Activated CD8-positive, alpha-beta memory T cell treated with anti-CD3 and anti-CD28 coated beads for 48 hours (primary cell): ENCODE results near the gene CGB1.
"Not testable (repeated sequence)": the region's sequence is repeated elsewhere in the genome, so short reads cannot be mapped to it uniquely, and the experiment has no call there.

Source experiments
- DNase-seq, 3 experiments: peaks; one replicate each; pipeline ENCODE4 v3.0.0-alpha.2; 2020; ENCODE audit warnings: low read depth in 2 of 3, low spot score in 2 of 3

Gene CGB1

DNA sequence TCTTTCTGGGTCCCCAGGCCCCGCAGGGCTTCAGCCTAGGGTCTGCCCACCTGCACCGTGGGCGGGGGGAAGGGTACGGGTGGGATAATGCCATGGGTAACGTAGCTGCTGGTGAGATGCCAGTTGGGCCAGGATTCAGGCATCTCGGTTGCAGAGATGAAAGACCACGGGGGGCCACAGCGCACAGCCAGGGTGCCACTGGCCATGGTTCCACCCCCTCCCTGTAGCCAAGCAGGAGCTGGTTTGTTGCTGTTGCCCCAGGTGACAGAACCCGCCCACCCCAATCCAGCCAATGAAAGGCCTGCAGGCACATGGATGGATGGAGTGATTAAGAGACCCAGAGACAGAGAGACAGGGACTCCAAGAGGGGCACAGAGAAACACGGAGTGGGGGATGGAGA lies 21.9 kb upstream of the CGB1 start:
- no peak for DNase-seq

GRCh38 chr19:49057636-49058234 lies 21.0 kb upstream of the CGB1 start, which contains the start of gene CGB7:
CGB7 (minus strand) TSS chr19:49057749; CDS start chr19:49055375, 2,374 bp downstream.
- no peak for DNase-seq

GRCh38 chr19:49056902-49057596 lies 20.4 kb upstream of the CGB1 start:
- DNase-seq = not testable (repeated sequence)

DNA sequence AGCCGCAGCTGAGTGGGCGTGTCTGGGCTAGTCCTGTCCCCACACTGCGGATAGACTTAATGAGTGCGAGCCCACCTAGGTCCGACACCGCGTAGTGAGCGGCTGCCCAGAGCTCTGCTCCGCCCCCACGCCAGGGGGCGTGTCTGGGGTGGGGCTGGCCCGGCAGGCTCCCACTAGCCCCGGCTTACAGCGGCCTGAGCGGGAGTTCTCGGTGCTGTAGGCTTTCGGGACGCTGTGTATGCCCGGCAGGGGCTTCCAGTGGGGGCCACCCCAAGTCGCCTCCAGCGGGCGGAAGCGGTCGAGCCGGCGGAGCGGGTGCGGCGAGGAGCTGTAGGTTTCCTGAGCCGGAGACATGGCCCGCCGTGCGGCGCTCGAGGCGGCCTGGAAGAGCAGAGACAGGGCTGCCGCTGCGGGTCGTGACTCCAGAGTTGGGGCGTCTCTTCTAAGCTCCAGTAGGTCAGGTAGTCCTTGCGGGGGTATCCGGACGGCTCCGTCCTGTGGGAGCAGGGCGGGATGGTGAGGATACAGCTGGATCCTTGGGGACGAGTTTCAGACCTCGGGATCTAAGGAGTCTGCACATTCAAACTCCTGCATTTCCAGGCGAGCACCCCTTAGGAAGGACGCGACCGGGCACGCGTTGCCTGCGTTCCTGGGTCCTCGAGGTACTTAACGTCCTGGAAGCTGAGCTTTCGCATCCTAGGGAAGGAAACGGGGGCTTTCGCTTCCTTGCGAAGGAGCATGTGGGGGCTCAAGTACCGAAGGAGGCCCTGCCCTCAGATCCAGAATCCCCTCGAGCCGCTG lies 19.6 kb upstream of the CGB1 start:
- no peak for DNase-seq

GRCh38 chr19:49050376-49051033 lies 13.8 kb upstream of the CGB1 start:
- DNase-seq = not testable (repeated sequence)

DNA sequence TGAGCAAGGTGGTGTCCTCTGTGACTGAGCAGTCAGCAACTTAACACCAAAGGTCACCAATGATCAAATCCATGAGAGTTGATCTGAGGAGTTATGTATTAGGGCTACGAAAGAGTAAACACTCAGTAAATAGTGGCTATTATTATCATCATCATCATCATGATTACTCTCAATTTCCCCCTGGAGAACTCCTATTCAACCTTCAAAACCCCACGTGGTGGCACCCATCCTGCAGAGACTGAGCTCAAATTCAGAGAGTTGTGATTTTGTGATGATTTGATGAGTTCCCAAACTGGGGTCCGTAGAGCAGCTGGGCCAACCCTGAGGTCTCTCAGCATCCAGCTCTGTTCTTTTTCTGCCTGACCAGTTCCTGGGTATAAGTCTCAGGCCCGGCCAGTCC lies 13.1 kb upstream of the CGB1 start:
- not testable (repeated sequence) for DNase-seq

GRCh38 chr19:49049011-49049410 lies 12.3 kb upstream of the CGB1 start, which contains the start of gene CGB8:
CGB8 (minus strand) TSS chr19:49049111; CDS start chr19:49048739, 372 bp downstream.
- DNase-seq = not testable (repeated sequence)

GRCh38 chr19:49043548-49043947 lies 6.9 kb upstream of the CGB1 start, which contains the start of gene CGB5:
CGB5 (plus strand) TSS chr19:49043848; CDS start chr19:49044210, 362 bp downstream.
- not testable (repeated sequence) for DNase-seq

DNA sequence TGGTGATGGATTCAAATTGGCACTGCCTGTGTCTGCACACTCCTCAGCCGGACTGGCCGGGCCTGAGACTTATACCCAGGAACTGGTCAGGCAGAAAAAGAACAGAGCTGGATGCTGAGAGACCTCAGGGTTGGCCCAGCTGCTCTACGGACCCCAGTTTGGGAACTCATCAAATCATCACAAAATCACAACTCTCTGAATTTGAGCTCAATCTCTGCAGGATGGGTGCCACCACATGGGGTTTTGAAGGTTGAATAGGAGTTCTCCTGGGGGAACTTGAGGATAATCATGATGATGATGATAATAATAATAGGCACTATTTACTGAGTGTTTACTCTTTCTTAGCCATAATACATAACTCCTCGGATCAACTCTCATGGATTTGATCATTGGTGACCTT lies 6.0 kb upstream of the CGB1 start:
- DNase-seq = not testable (repeated sequence)

DNA sequence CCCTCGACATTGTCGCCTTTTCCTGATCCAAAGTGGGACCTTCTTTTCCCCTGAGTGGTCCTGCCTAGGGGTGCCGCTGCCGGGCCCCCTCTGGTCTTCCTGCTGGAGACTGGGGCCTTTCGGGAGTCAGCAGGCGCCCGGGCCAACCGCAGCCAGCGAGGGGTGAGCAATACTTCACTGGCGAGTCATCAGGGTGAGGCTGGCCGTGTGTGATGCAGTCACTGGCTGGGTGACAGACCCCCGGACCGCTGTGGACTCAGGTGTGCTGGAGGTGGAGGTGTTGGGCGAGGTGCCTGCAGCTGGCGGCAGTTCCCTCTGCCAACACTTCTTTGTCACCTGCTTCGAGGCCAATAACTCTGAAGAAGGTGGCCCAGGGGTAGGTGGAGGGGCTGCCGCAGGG lies 5.5 kb upstream of the CGB1 start:
- DNase-seq = no peak

DNA sequence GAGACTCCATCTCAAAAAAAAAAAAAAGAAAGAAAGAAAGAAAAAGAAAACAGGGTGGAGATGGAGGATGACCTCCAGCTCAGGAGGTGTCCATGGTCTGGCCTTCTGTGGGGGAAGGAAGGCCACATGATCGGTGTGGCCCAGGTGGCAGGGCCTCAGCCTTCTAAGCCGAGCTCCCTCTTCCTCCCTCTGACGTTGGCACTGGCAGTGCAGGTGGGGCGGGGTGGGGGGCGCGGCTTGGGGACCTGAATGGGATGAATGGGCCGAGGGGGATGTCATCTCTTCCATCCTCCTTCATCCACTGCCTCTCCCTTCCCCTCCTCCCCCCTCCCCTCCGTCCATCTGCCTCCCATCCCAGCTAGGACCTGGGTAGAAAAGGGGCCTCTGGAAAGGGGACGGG lies 3.0 kb upstream of the CGB1 start:
- not testable (repeated sequence) for DNase-seq

- DNase-seq = not testable (repeated sequence)
These were observed 2.0 kb upstream of the CGB1 start for GRCh38 chr19:49038557-49039276.

- not testable (repeated sequence) for DNase-seq
These were observed 1.4 kb upstream of the CGB1 start for GRCh38 chr19:49038111-49038510.

DNA sequence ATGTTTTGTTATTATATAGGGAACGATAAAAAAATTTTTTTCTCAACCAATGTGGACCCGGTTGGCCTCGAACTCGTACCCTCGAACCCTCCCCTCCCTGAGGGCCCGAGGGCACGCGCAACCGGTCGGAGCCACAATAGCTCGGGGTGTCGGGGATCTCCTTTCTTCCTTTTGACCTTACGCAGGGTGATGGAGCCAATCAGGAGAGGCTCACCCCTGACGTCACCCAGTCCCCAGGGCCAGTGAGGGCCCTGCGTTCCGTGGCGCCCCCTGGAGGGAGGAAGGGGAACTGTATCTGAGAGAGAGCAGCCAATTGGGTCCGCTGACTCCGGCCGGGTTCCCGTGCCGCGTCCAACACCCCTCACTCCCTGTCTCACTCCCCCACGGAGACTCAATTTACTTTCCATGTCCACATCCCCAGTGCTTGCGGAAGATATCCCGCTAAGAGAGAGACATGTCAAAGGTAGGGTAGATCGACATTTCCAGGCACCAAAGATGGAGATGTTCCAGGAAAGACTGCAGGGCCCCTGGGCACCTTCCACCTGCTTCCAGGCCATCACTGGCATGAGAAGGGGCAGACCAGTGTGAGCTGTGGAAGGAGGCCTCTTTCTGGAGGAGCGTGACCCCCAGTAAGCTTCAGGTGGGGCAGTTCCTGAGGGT lies 4.9 kb downstream of the CGB1 start, which contains the start of gene CGB2:
Gene CGB2, plus strand, starts transcription at position 249 of the 660 bp plus-strand sequence. Its CDS starts 206 bp downstream, at position 455.
- DNase-seq = peak; percentile 71 to 93 (median 82)

GRCh38 chr19:49030323-49030722 lies 6.4 kb downstream of the CGB1 start:
- not testable (repeated sequence) for DNase-seq

- not testable (repeated sequence) for DNase-seq
These were observed 6.9 kb downstream of the CGB1 start for GRCh38 chr19:49029749-49030148.

- DNase-seq = not testable (repeated sequence)
These were observed 8.0 kb downstream of the CGB1 start for GRCh38 chr19:49028686-49029085.

GRCh38 chr19:49025599-49025998 lies 11.1 kb downstream of the CGB1 start:
- not testable (repeated sequence) for DNase-seq

DNA sequence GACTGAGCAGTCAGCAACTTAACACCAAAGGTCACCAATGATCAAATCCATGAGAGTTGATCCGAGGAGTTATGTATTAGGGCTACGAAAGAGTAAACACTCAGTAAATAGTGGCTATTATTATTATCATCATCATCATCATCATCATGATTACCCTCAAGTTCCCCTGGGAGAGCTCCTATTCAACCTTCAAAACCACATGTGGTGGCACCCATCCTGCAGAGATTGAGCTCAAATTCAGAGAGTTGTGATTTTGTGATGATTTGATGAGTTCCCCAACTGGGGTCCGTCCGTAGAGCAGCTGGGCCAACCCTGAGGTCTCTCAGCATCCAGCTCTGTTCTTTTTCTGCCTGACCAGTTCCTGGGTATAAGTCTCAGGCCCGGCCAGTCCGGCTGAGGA lies 11.6 kb downstream of the CGB1 start:
- DNase-seq = not testable (repeated sequence)

- DNase-seq = not testable (repeated sequence)
These were observed 12.5 kb downstream of the CGB1 start, which contains the start of gene CGB3 for GRCh38 chr19:49024233-49024632. CGB3 (minus strand) TSS chr19:49024333; CDS start chr19:49023971, 362 bp downstream.
